Left kidney (tissue), 2 donors: ENCODE data around the gene BRK1. TPM values are rescaled to one million over a fixed set of nuclear protein-coding genes. Genes with fewer than 3 reads are reported as not detected.
"Not testable (repeated sequence)": the region's sequence is repeated elsewhere in the genome, so short reads cannot be mapped to it uniquely, and the experiment has no call there.

Experiments used
- DNase-seq: peaks from one replicate; pipeline ENCODE4 v3.0.0-alpha.2; 2013
- polyA plus RNA-seq: library from polyadenylated mRNA; unstranded; fragments of 120-200 nt; gene quantifications from one replicate; pipeline ENCODE4 v1.2.1, GENCODE V29; 2013; ENCODE audit not compliant: insufficient read length

Gene BRK1
- polyA plus RNA-seq, 1 donor, result 194 TPM

GRCh38 chr3:10175334-10175733, 59.9 kb downstream of the BRK1 start:
- not testable (repeated sequence) for DNase-seq

GRCh38 chr3:10176150-10176549, 60.7 kb downstream of the BRK1 start:
- not testable (repeated sequence) for DNase-seq

Other genes with a start within 250 kb of the BRK1 start
- not detected for gene CIDEC, start 235.4 kb upstream of the BRK1 start, polyA plus RNA-seq
- 44.4 TPM for gene JAGN1, start 225.1 kb upstream of the BRK1 start, polyA plus RNA-seq
- gene IL17RE, start 212.8 kb upstream of the BRK1 start, polyA plus RNA-seq, result 18.6 TPM
- 38.3 TPM for gene IL17RC, start 198.6 kb upstream of the BRK1 start, polyA plus RNA-seq
- gene CRELD1, start 181.8 kb upstream of the BRK1 start, polyA plus RNA-seq, result 46.3 TPM
- gene PRRT3, start 163.3 kb upstream of the BRK1 start, polyA plus RNA-seq, result 4.4 TPM
- gene EMC3, start 128.8 kb upstream of the BRK1 start, polyA plus RNA-seq, result 82.8 TPM
- gene FANCD2, start 89.2 kb upstream of the BRK1 start, polyA plus RNA-seq, result 29.4 TPM
- gene FANCD2OS, start 7.4 kb upstream of the BRK1 start, polyA plus RNA-seq, result 0.81 TPM
- gene VHL, start 26.1 kb downstream of the BRK1 start, polyA plus RNA-seq, result 93.1 TPM
- gene IRAK2, start 49.2 kb downstream of the BRK1 start, polyA plus RNA-seq, result 1.00 TPM
- gene TATDN2, start 132.8 kb downstream of the BRK1 start, polyA plus RNA-seq, result 41.0 TPM
- 2.7 TPM for gene GHRL, start 177.3 kb downstream of the BRK1 start, polyA plus RNA-seq
- gene SEC13, start 205.4 kb downstream of the BRK1 start, polyA plus RNA-seq, result 117 TPM